HL-60 (cell line): Measurements from ENCODE around the gene CKAP5.

Experiments
- DNase-seq, 2 experiments: peaks; one replicate each; pipeline ENCODE4 v3.0.0-alpha.2; 2010 to 2020; ENCODE audit warnings: low read depth in 1 of 2, low spot score in 1 of 2
- H3K27ac ChIP-seq: fragments of 250-450 bp; sonication (Bioruptor Pico); replicated peaks from 2 replicates; pipeline ENCODE4 v1.5.1; 2020; ENCODE audit warnings: mild to moderate bottlenecking, moderate library complexity
- H3K27me3 ChIP-seq: fragments of 250-450 bp; sonication (Bioruptor Pico); 2 replicates; pipeline ENCODE4 v1.5.1; 2021; ENCODE audit warnings: mild to moderate bottlenecking, moderate library complexity; ENCODE audit not compliant: insufficient read depth, poor library complexity, severe bottlenecking
- H3K4me3 ChIP-seq: replicated peaks from 2 replicates; pipeline ENCODE4 v1.5.1; 2011; ENCODE audit warnings: mild to moderate bottlenecking, control low read depth, low read length; ENCODE audit not compliant: insufficient read depth
- CTCF ChIP-seq: IDR thresholded peaks from one replicate; pipeline ENCODE4 v1.5.1; 2011; ENCODE audit warnings: low read length, control low read depth, inconsistent platforms; ENCODE audit not compliant: insufficient read depth
- GABPA ChIP-seq: IDR thresholded peaks from 2 replicates; pipeline ENCODE4 v1.6.1; 2012; ENCODE audit warnings: low read depth
- POLR2AphosphoS5 ChIP-seq: IDR thresholded peaks from 2 replicates; pipeline ENCODE4 v1.6.1; 2012; ENCODE audit warnings: low read depth
- REST ChIP-seq: IDR thresholded peaks from 2 replicates; pipeline ENCODE4 v1.6.1; 2012; ENCODE audit warnings: low read depth; ENCODE audit not compliant: insufficient replicate concordance
- SPI1 ChIP-seq: IDR thresholded peaks from 2 replicates; pipeline ENCODE4 v1.6.1; 2012; ENCODE audit warnings: low read depth, mild to moderate bottlenecking, borderline replicate concordance

Gene CKAP5

GRCh38 chr11:46846510-46846830 lies 390 bp upstream of the CKAP5 start:
- Histone ChIP-seq H3K27me3 (no peaks in the 10 kb centered on the region), H3K27ac (peak overlapping the region; percentile 87), H3K4me3 (peak overlapping the region; percentile 74)
- DNase-seq: no peak
- TF ChIP-seq REST: no peak
- no peak for TF ChIP-seq POLR2AphosphoS5
- no peak for TF ChIP-seq SPI1
- no peak for TF ChIP-seq GABPA
- no peak for TF ChIP-seq CTCF

- TF ChIP-seq POLR2AphosphoS5: no peak
- no peak for TF ChIP-seq SPI1
- TF ChIP-seq REST: no peak
- no peak for TF ChIP-seq GABPA
- no peak for TF ChIP-seq CTCF
- Histone ChIP-seq H3K27ac (peak overlapping the region; percentile 87), H3K27me3 (no peaks in the 10 kb centered on the region), H3K4me3 (peak overlapping the region; percentile 74)
- DNase-seq: no peak
These were observed 690 bp downstream of the CKAP5 start for GRCh38 chr11:46845440-46845739.

- H3K27ac ChIP-seq: no peak overlapping the region
- TF ChIP-seq CTCF (no peak), REST (no peak), GABPA (no peak), POLR2AphosphoS5 (no peak), SPI1 (no peak)
- no peak overlapping the region for H3K4me3 ChIP-seq
- no peak for DNase-seq
- no peaks in the 10 kb centered on the region for H3K27me3 ChIP-seq
These were observed 6.0 kb downstream of the CKAP5 start for GRCh38 chr11:46840116-46840515.
